ENCODE measurements around the gene PCP2. TPM values are rescaled to one million over a fixed set of nuclear protein-coding genes. Genes with fewer than 3 reads are reported as not detected.

The PCP2 gene
- total RNA-seq, 4 donors from 2014 or later, result 4.1 to 14.2 TPM; not detected in 2

DNA sequence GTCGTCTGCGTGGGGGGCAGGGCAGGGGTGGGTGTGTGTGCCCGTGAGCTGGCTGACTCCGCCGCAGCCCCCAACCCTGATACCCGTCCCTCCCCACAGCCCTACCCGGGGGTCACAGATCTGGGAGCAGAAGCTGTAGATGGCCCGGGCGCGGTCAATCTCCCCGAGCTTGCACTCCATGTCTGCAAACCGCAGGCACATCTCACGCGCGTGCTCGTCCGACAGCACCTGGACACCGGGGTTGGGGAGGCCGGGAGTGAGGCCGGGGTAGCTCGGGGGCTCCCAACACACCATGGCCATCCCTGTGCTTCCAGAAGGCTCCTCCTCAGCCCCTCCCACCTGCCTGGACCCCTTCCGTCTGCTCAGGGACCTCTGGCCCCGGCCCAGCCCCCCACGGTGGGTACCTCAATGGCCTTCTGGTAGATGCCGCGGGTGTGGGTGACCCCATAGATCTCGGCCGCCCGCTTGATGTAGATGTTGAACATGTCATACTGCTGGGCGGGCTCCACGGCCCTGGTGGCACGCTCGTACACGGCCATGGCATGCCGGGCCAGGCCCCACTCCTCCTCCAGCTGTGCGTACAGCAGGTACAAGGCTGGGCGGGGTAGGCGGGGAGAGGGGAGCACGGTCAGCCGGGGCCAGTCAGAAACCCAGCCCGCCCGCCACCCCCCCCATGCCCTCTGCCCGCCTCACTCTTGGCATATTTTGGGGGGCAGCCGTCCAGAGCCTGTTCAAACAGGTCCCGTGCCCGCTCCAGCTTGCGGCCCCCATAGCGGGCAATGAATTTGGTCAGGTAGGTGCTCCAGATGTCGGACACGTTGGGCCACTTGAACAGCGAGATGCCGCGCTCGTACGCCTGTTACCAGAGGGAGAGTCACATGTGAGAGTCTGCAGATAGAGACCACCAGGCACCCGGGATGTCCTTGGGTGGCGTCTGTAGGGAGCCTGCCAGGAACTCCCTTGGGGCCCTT, 12.8 kb downstream of the PCP2 start:
- Histone ChIP-seq H3K36me3 (peaks cover 0 to 24% (median 0%) of the 10 kb centered on the region in 4 donors), H3K9me3 (no peaks in the 10 kb centered on the region), H3K4me1 (peaks cover 9 to 24% (median 20%) of the 10 kb centered on the region in 4 donors), H3K4me3 (no peak overlapping the region), H3K27ac (no peak overlapping the region), H3K27me3 (no peaks in the 10 kb centered on the region)
- 91% methylated on average over 44 of the region's 57 CpGs; no CpG with 5 or more reads in 1 of the 2 donors for WGBS, 2 donors (ENCODE audit: low coverage in 1 of 2)
- in situ Hi-C loops (cut with MboI; ENCODE audit: low pct_ligation_motif_present in 1 of 4, low pct_unique_long_range_greater_than_20kb in 1 of 4, low sequenced_read_pairs in 3 of 4) (no loop called here), intact Hi-C loops (cut with DNase I; ENCODE audit: low total_unique reads) (loop anchor here (10.0 kb wide), 1 partner anchor 1196 kb away; the partner anchor contains the start of gene KHSRP)
- no peak for TF ChIP-seq POLR2A (IDR thresholded peaks at IDR 0.05)
- TF ChIP-seq EP300 (IDR thresholded peaks at IDR 0.05; ENCODE audit: low read depth), result no peak
- no peak for TF ChIP-seq POLR2AphosphoS5 (IDR thresholded peaks at IDR 0.05)
- TF ChIP-seq, protein P1, sequence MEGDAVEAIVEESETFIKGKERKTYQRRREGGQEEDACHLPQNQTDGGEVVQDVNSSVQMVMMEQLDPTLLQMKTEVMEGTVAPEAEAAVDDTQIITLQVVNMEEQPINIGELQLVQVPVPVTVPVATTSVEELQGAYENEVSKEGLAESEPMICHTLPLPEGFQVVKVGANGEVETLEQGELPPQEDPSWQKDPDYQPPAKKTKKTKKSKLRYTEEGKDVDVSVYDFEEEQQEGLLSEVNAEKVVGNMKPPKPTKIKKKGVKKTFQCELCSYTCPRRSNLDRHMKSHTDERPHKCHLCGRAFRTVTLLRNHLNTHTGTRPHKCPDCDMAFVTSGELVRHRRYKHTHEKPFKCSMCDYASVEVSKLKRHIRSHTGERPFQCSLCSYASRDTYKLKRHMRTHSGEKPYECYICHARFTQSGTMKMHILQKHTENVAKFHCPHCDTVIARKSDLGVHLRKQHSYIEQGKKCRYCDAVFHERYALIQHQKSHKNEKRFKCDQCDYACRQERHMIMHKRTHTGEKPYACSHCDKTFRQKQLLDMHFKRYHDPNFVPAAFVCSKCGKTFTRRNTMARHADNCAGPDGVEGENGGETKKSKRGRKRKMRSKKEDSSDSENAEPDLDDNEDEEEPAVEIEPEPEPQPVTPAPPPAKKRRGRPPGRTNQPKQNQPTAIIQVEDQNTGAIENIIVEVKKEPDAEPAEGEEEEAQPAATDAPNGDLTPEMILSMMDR (IDR thresholded peaks at IDR 0.05), result no peak
- DNase-seq, result no peak

DNA sequence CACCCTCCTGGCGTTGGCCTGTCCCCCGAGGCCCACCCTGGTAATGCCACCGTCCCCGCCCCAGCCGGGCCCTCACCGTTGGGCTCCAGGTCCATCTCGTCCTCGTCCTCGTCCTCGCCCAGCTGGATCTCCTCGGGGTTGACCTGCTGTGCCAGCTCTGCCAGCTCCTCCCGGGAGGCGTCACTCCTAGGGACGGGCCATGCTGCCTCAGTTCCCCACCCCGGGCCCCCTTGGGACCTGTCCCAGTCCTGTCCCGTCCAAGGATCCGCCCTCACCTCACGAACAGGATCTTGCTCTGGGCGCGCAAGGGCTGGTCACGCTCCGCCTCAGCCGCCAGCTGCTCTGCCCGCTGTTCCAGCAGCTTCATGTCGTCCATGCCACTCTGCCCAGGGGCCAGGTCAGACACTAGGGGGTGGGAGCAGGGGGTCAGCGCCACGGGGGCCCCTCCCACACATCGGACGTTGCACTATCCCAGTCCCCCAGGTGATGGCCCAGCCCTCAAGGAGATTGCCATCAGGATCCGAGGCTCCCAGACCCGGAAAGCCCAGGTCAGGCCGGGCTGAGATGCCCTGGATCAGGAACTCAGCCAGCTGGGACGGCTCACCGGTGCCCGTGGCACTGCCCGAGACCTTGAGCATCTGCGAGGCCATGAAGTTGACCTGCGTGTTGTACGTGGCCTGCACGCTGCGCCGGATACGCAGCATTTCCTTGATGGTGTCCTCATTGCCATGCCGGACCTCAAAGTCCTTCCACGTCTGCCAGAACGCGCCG, 13.7 kb downstream of the PCP2 start:
- peak overlapping the region; percentile 70 to 86 (median 74) for H3K27ac ChIP-seq
- DNase-seq, result no peak
- intact Hi-C loops (cut with DNase I; ENCODE audit: low total_unique reads), result loop anchor here (10.0 kb wide), 1 partner anchor 1195 kb away; the partner anchor contains the start of gene KHSRP

DNA sequence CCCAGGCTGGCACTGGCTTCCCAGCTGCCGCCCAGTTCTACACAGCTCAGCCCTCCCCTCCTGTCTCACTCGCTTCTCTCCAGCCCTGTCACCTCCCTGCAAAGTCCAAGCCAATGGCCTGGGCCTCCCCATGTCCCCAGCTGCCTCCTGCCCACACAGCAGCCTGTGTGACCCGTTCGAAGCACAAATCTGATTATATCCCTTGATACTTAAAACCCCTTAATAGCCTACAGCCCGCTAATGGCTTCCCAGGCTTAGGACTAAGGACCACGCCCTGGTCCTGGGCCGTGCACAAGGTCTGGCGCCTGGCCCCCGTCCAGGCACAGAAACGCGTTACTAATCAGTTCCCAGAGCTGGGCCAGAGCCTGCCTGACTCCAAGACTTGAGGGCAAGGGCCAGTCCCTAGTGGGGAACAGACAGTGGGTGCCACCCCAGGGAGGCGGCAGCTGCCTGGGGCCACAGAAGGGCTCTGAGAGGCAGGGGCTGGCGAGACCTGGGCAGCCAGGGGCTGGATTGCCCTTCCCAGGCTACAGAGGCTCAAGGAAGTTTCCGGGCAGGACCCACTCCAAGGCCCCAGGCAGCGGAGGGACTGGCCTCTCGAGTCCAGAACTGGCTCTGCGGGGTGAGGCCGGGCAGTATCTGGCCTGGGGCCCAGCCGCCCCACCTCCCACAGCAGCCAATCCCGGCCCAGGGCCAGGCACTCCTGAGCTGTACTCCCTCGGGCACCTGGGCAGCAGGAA, 14.6 kb downstream of the PCP2 start:
- intact Hi-C loops (cut with DNase I; ENCODE audit: low total_unique reads), result no loop called here
- in situ Hi-C loops (cut with MboI; ENCODE audit: low pct_ligation_motif_present in 1 of 4, low pct_unique_long_range_greater_than_20kb in 1 of 4, low sequenced_read_pairs in 3 of 4), result no loop called here

More for the DNA sequence above, 13.7 kb downstream of the PCP2 start:
- peaks cover 0 to 24% (median 0%) of the 10 kb centered on the region in 4 donors for H3K36me3 ChIP-seq
- TF ChIP-seq POLR2A (IDR thresholded peaks at IDR 0.05) (no peak), EP300 (IDR thresholded peaks at IDR 0.05; ENCODE audit: low read depth) (no peak), POLR2AphosphoS5 (IDR thresholded peaks at IDR 0.05) (no peak)
- TF ChIP-seq, protein P1 (IDR thresholded peaks at IDR 0.05), result no peak
- H3K27me3 ChIP-seq, result no peaks in the 10 kb centered on the region
- 81 to 83% methylated on average over 3 to 48 of the region's 48 CpGs for WGBS, 2 donors (ENCODE audit: low coverage in 1 of 2)
- H3K4me1 ChIP-seq, result peaks cover 9 to 24% (median 20%) of the 10 kb centered on the region in 4 donors
- in situ Hi-C loops (cut with MboI; ENCODE audit: low pct_ligation_motif_present in 1 of 4, low pct_unique_long_range_greater_than_20kb in 1 of 4, low sequenced_read_pairs in 3 of 4), result no loop called here
- no peaks in the 10 kb centered on the region for H3K9me3 ChIP-seq
- no peak overlapping the region for H3K4me3 ChIP-seq

More for the DNA sequence above, 14.6 kb downstream of the PCP2 start:
- H3K36me3 ChIP-seq, result peaks cover 0 to 24% (median 0%) of the 10 kb centered on the region in 4 donors
- H3K27me3 ChIP-seq, result no peaks in the 10 kb centered on the region
- TF ChIP-seq EP300 (IDR thresholded peaks at IDR 0.05; ENCODE audit: low read depth) (no peak), POLR2AphosphoS5 (IDR thresholded peaks at IDR 0.05) (no peak), POLR2A (IDR thresholded peaks at IDR 0.05) (no peak)
- TF ChIP-seq, protein P1 (IDR thresholded peaks at IDR 0.05), result no peak
- H3K9me3 ChIP-seq, result no peaks in the 10 kb centered on the region
- peaks cover 9 to 24% (median 20%) of the 10 kb centered on the region in 4 donors for H3K4me1 ChIP-seq
- H3K4me3 ChIP-seq, result no peak overlapping the region
- WGBS, 2 donors (ENCODE audit: low coverage in 1 of 2), result 54% methylated on average over 12 of the region's 21 CpGs; no CpG with 5 or more reads in 1 of the 2 donors
- H3K27ac ChIP-seq, result peak overlapping the region; percentile 70 to 86 (median 74)
- DNase-seq, result peak; percentile 76

Measured in transverse colon (tissue), 4 donors.